Measurements from ENCODE around the gene CDK18. TPM values are rescaled to one million over a fixed set of nuclear protein-coding genes. Genes with fewer than 3 reads are reported as not detected.

CDK18 gene
- total and polyA plus RNA-seq, 2 of the 8 experiments (the other 6 are each of a cell fraction or from before 2014, with no cell fraction given): 31.2 to 44.0 TPM

GRCh38 chr1:205534444-205534985 is 30.0 kb downstream of the CDK18 start (continued):
- no peak for TF ChIP-seq SIRT6 (IDR thresholded peaks at IDR 0.05; ENCODE audit: low read length)
- no peak for TF ChIP-seq CHD7 (IDR thresholded peaks at IDR 0.05; ENCODE audit: insufficient replicate concordance, low read length)
